Vagina (tissue), 2 donors: Measurements from ENCODE around the gene PHF23.

Source experiments
- CTCF ChIP-seq, 3 experiments: fragments of 450-650 bp in 2 of 3; fragments of 200-600 bp in 1 of 3; sonication (generic) in 1 of 3; IDR thresholded peaks; one replicate each; pipeline ENCODE4 v1.5.1; 2017 to 2019; ENCODE audit warnings: antibody characterized with exemption in 3 of 3, mild to moderate bottlenecking in 2 of 3, moderate library complexity in 2 of 3
- POLR2A ChIP-seq, 2 donors: fragments of 450-650 bp; IDR thresholded peaks; one replicate each; pipeline ENCODE4 v1.6.1; 2017; ENCODE audit warnings: antibody characterized with exemption in 2 of 2, mild to moderate bottlenecking in 2 of 2, moderate library complexity in 2 of 2

- no peak for TF ChIP-seq CTCF (IDR thresholded peaks at IDR 0.05)
- no peak for TF ChIP-seq POLR2A (IDR thresholded peaks at IDR 0.05)
Observed at GRCh38 chr17:7250695-7251627, 11.7 kb upstream of the PHF23 start.
